NCI-H146 (cell line): ENCODE results near the gene RGS12.
"Not testable (repeated sequence)": the region's sequence is repeated elsewhere in the genome, so short reads cannot be mapped to it uniquely, and the experiment has no call there.

Experiments
- DNase-seq: peaks from one replicate; lab custom pipeline; 2025; lab: John Stamatoyannopoulos, UW

The RGS12 gene

DNA sequence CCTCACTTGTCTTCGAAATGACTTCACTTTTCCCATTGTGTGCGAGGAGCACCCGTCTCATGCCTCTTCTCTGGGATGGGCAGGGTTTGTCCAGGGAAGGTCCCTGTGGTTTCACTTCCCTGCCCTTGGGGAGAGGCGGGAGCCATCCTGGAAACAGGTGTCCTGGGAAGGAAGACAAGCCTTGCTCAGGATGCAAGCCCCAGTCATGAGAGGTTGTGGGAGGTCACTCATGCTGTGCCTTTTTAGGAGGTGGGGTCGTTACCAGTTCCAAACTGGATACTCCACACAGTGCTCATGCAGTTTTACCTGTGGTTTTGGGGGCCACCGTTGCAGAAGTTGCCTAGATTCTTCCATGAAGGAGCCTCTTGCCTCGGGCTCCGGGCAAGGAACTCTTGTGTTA is 3.8 kb downstream of the RGS12 start:
- no peak for DNase-seq

DNA sequence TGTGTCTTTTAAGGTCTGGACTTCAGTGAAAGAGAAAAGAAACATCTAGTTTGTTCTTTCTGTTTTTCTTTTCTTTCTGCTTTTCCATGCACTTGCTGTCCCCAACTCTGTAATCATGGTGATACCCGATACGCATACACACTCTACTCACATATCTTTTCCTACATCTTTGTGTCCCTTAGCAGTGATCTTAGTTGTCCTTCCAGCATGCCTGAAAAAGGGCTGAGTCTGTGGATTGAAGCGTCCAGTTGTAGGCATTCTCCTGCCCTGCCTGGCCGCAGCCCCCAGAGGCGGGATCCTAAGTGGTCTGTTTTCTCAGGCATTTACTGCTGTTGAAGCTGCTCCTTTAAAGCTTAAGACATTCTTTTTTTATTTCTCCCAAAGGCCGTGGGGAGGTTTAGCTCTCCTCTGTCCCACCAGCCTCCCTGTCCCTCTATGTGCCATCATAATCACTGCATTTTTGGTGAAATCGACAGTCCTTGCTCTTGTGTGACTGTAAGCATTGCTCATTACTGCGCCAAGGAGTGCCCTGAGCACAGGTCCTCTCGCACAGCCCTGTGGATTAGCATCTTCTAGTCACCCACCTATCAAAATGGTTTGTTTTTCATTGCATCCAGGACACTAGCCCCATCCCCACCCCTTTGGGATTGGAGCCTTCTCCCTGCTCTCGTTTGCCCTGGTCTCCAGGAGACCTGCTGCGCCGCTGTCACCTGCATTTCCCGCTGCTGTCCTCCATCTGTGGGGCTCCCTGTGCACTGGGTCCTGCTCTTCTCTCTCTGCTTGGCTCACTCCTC is 4.4 kb downstream of the RGS12 start:
- no peak for DNase-seq

DNA sequence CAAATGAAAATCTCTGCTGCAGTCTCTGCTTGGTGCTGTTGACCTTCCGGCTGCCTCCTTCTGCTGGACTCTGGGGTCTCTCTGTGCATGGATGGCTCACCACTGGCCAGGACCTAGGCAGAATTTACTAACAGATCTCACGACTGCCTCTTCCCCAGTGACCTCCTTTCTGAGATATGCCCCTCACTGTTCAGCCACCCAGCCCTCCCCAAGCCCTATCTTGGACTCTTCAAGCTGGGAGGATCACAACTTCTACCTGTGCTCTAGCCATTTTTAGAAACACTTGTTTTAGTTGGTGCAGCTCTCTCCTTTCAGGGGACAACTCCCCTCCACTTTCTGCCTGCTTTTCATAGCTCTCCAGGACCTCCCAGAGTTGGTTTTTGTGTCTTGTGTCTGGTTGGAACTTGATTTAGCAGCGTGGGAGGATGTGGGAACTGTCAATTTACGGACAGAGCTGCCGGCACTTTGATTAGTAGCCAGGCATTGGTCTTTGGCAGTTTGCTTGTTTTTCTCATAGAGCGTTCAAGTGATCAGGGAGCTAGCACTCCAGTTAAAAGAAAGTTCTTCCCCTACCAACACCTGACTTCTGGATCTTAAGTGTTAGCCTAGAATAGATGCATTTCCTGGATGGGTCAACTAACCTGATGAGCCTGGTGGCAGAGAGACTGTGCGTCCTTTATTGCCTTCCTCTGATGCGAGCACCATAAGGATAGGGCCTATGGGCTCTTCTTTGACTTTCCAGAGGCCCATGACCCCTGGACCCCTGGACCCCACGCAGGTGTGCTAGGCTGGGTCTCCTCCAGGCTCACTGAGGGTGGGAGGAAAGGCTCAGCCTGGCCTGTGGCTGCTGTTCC is 6.5 kb downstream of the RGS12 start:
- DNase-seq, result no peak

DNA sequence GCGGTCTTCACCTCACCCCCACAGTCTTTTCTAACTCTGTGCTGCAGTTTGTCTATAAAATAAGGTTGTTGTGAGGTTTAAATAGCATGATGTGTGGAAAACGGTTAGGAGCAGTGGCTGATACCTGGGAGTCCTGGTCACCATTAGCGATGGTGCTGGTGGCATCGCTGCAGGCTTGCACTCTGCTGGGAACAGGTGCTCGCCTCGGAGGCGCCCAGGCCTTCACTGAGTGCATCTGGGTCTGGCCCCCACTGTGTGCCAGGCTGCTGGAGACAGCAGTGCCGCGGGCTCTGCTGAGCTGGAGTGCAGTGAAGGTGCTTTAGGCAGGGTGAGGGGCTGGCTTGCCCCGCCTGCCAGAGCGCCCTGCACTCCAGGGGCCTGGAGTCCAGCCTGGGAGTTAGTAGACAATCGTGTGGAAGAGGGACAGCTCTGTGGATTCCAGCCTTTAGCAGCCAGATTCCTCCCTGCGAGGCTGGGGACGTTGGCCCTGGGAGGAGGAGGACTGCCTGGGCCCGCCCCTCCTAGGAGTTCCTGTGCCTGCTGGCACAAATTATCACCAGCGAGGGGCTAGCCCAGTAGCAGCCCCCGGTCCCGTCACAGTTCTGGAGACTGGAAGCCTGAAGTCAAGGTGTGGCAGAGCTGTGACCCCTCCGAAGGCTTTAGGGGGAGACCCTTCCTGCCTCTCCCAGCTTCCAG is 7.3 kb downstream of the RGS12 start:
- DNase-seq, result no peak

DNA sequence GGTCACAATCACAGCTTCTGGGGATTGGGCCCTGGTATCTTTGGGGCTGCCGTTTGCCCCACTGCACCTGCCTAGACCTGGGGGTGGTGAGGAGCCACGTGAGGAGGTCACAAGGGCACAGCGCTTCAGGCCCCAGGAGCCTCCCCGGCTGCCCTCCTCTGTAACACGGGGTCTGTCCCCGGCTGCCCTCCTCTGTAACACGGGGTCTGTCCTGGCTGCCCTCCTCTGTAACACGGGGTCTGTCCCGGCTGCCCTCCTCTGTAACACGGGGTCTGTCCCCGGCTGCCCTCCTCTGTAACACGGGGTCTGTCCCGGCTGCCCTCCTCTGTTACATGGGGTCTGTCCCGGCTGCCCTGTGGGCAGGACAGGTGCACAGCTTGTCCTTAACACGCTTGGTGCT is 8.1 kb downstream of the RGS12 start:
- DNase-seq, result not testable (repeated sequence)

DNA sequence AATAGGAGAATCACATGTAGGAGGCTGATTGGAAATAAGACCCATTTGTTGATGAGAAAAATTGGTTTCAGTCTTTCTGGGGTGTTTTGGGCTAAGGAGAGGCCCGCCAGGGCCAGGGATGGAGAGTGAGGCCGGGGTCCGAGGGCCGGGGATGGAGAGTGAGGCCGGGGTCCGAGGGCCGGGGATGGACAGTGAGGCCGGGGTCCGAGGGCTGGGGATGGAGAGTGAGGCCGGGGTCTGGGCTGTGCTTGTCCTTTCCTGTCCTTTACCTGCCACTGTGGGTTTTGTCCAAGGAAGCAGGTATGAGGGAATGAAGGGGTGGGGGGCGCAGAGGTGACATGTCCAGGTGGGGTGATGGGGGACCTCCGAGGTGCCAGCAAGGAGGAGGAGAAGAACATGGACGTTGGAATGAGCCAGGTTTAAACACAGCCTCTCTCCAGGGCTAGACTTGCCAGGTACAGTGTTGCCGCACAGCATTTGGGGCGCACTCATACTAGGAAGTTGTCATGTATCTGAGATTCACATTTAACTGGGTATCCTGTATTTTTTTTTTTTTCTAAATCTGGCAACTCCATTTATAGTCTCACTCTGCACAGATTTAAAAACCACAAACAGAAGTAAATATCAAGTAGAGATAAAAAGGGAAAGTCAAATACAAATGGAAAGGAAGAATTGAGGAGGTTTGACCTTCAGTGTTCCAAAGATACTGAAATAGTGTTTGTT is 8.8 kb downstream of the RGS12 start:
- no peak for DNase-seq

DNA sequence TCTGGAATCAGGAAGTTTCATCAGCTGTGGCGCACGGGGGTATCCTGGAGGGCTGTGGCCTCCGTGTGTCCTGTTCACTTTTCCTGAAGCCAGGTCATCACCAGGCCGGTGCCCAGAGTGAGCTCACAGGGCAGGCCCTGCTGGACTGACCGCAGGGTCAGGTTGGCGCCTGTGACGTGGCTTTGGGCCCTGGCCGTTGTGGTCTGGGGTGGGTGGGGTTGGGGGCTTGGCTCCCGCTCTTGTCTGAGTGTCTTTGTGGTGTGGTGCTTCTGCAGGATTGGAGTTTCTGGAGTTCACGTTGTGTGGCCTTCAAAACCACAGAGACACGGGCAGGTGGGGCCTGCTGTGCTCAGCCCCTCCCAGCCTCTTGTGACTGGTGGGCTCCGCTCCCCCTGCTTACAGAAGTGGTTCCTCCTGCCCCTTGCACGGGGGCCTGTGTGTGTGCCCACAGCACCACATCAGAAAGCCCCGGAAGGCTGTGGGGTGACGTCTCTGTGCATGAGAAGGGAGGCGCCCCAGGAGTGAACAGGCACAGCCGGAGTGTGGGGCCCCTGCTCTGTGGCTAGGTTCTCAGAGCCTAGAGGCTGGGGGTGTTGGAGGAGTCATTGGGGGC is 9.5 kb downstream of the RGS12 start:
- no peak for DNase-seq

DNA sequence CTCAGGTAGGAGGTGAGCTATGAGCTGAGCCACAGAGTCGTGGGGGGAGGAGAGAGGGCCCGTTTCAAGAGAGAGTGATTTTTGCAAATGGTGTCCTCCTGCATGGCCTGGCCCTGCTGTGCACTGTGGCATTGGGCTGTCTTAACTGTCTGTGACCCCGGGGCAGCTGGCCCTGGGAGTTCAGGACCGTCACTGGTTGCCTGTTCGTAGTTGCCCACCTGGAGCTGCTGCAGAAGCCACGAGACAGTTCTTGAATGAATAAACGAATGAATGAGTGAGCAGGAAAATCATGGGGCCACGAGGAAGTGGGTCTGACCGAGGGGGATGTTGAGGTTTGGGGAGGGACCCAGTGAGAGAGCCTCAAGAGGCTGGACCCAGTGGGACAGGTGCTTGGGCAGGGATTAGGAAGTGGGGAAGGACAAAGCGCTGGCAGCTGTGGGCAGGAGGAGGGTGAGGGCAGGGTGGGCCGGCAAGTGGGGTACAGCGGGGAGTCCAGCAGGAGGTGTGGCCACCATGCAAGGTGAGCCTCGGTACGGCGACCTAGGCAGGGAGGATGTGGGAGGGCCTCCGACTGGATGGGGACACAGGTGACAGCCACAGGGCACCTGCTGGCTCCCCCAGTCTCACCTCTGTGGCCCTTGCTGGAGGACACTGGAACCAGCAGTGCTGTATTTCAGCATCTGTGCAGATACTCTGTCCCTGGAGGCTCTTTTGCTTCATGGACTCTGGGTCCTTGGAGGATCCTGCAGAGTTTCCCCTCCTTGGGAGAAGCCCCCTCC is 10.2 kb downstream of the RGS12 start:
- DNase-seq, result no peak

DNA sequence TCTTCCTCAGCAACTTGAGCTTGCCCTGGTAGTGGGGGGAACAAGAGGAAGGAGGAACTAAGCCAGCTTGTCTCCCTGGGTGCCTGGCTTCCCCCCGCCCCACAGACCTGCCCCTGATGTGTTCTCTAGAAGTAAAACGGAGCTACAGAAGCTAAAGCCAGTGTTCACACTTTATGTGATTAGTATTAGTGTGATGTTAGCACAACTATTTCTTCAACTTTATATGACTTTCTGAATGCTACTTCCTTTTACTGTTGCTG is 10.7 kb downstream of the RGS12 start:
- no peak for DNase-seq

DNA sequence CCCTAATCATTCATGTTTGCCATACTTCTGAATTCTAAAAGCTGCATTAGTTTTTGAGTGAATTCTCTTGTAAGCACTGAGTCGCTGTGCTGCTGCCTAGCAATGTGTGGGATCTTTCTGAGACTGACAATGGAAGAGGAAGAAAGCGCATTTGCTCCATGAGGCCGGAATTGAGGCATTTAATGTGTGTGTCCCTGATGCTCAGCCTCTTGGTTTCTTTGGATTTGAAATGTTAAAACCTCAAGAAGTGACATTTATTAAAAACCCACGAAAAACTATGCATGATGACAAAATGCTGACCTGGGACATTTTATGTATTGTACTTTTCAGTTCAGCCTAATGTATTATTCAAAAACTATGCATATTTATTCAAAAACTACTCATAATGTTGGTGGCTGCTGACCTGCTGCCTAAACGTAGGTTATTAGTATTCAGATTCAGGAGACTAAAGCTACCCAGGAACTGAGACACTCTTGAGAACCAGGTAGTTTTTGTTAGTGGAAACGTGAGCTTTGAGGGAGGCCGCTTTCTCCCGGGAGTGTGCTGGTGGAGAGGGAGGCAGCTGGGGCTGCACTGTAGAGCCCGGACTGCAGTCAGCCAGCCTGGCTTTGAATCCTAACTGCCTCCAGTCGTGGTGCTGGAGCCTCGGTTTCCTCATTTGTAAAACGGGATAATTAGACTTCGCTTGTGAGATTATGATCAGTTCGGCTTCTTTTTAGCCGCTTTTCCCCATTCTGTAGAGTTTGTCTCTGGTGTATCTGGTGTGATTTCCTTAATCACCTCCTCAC is 11.3 kb downstream of the RGS12 start:
- DNase-seq, result no peak

DNA sequence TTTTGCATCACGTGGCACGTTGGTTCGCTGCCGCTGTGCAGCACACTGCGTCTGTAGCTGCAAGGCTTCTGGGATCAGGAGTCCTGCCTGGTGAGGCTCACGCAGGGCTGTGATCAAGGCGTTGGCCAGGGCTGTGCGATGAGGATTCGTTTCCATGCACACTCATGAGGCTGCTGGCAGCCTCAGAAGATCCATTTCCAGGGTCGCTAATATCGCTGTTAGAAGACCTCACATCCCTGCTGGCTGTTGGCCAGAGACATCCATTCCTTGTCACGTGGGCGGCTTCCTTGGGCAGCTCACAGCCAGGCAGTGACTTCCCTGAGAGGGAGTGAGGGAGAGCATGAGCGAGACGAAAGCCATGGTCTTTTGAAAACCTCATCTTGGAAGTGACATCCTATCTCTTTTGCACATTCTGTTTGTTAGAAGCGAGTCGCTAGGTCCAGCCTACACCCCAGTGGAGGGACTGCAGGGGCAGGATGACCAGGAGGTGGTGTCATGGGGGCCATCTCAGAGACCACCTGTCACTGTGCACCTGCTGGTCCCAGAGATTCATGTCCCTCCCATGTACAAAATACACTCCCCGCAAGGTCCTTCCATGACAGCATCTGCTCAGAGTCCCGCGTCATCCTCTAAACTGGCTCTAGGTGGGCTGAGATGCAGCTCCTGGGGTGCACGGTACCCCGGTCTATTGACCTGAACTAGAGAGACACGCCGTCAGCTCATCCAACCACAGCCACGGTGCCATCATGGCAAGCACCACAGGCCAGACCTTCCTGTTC is 12.2 kb downstream of the RGS12 start:
- DNase-seq, result no peak

DNA sequence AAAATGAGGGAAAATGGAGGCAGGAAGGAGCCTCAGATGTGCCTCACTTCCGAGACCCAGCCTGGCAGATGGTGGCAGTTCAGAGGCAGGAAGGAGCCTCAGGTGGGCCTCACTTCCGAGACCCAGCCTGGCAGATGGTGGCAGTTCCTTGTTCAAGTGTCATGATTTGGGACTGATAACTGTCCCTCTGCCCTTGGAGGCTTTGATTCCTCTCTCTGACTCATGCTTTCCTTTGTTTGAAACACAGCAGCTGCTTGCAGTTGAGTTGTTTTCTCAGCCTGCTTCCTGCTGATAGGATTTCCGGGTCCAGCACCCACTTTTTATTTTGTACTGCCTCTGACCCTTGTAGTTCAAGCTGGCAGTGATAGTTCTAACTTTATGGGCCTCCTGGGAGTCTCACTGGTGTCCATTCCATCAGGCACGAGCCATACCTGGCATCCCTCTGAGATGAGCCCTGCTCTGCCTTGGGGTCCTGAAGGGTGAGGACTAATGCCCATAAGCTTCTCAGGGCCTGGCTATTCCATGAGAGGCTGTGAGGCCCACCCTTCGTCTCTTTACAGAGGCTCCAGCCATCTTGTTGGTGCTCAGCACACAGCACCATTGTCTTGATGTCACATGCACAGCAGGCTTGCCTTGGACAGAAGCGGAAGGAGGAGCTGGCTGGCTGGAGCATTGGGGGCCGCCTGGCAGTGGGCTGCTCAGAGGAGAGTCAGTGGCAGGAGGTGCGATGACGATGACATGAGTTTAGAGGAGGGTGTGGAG is 13.0 kb downstream of the RGS12 start:
- peak; percentile 11 for DNase-seq

DNA sequence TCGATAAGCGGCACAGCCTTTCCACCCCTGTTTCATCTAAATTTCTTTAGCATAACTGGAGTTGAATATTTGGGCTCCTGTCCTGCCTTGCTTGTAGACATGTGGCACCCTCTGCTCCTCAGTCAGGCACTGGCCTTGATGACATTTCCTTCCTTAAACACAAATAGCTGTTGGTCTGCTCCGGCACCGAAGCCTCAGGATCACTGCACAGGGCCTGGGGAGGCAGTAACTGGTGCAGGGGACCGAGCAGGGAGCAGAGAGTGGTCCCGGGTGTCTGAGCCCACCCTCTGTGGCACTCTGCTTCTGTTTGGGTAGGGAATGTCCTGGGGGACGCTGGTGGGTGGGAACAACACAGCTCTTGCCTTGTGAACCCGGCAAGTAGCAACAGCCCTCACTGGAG is 13.6 kb downstream of the RGS12 start:
- DNase-seq, result no peak

DNA sequence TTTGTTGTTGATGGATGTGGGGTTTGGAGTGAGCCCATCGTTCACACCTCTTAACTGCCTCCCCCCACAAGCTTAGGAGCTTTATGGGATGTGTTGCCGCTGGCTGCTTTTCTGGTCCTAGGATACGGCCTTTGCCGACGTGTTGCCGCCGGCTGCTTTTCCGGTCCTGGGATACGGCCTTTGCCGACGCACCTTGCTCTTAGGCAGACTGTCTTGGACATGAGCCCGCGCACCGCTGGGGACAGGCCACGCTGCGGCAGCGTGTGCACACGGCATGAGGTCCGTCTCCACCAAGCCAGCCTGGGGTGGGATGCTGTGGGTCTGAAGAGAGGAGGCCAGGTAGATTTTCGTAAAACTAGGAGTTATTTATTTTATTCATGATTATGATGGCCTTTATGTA is 14.2 kb downstream of the RGS12 start:
- no peak for DNase-seq

DNA sequence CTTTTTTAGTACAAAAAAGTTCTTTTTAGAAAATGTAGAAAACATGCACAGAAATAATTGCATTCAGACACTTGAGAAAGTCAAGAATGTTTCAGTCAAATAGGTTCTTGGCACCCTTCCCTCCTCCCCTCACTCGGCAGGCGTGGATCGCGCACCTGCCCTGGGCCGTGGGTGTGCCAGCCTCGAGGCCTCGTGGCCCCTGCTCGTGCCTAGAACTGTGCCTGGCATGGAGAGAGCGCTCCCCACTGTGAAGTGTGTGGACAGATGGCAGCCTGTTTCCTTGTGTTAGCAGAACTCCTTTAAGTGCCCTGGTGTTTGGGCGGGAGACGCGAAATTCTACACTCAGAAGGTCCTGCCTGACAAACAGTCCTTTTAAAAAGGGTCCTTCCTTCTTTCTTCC is 14.7 kb downstream of the RGS12 start:
- DNase-seq, result no peak

DNA sequence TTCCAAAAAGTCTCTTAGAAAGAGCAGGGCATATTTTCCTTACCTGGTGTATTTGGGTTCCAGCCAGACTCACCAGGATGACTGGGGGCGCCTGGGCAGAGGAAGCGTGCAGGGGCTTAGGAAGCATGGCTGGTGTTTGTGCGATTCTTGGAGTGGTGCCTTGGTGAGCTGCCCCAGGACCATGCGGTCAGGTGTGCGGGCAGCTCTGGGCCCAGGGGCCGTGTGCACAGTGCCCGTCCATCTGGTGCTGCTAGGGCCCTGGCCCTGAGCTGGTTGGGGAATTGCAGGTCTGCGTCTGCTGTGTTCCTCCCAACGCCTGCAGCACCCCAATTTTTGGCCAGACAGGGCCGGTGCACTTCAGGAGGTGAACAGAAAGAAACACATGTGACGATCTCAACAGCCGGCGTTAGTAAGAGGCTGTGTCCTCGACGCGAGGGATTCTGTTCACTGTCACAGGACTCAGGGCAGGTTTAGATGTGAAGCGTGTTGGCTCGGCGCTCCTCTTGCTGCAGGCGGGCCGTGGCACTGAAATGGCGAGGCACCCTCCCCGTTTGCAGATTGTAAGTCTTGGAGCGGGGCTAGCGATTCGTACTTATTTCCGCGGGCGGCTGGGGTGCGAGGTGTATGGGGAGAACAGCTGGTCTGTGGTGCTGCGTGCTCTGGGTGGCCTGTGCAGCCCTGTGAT is 15.2 kb downstream of the RGS12 start:
- peak; percentile 42 for DNase-seq

DNA sequence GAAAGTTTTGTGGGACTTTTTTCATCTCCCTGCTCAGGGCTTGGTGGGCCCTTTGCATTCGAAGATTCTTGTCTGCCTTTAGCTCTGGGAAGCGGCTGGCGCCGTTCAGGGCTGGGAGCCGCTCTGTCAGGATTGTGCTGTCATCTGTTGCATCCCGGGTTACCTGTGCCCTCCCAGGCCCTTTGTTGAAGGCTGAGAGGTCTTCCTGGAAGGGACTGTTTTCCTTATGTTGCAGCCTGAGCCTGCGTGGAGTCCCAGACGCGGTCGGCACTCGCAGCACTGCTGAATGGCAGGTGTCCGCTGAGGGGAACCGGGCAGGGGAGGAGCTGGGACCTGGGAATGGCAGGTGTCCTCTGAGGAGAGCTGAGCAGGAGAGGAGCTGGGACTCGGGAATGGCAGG is 15.9 kb downstream of the RGS12 start:
- peak; percentile 77 for DNase-seq
